ENCODE measurements around the gene MRPL3.

DNA sequence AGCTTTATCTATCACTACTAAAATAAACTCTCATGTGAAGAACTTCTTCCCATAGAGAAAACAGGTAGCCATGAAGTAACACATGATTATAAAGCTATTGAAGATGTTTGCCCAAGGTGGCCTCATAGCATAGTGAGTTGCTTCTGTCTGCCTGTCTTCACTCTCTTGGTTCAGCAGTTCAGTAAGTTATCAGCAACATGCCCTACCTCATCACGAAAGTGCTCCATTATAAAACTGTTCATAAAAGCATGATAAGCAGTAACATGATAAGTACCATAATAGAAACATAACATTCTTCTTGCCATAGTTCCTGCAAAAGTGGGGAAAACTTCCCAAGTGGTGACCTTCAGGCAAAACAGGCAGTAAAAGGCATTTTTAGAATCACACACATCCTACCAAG lies 45.6 kb downstream of the MRPL3 start:
- TF ChIP-seq, protein P1, sequence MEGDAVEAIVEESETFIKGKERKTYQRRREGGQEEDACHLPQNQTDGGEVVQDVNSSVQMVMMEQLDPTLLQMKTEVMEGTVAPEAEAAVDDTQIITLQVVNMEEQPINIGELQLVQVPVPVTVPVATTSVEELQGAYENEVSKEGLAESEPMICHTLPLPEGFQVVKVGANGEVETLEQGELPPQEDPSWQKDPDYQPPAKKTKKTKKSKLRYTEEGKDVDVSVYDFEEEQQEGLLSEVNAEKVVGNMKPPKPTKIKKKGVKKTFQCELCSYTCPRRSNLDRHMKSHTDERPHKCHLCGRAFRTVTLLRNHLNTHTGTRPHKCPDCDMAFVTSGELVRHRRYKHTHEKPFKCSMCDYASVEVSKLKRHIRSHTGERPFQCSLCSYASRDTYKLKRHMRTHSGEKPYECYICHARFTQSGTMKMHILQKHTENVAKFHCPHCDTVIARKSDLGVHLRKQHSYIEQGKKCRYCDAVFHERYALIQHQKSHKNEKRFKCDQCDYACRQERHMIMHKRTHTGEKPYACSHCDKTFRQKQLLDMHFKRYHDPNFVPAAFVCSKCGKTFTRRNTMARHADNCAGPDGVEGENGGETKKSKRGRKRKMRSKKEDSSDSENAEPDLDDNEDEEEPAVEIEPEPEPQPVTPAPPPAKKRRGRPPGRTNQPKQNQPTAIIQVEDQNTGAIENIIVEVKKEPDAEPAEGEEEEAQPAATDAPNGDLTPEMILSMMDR (IDR thresholded peaks at IDR 0.05; ENCODE audit: insufficient read depth, low read length, poor library complexity, severe bottlenecking), result no peak
- no peak for TF ChIP-seq EZH2phosphoT487 (conservative IDR thresholded peaks at IDR 0.05; ENCODE audit: low read length)
